A673 (cell line): Measurements from ENCODE around the gene OGG1. TPM values are rescaled to one million over a fixed set of nuclear protein-coding genes. Genes with fewer than 3 reads are reported as not detected.
A peak's percentile ranks its signal among the peaks of the same experiment; 100 is the strongest.

Experiments
- BruUV-seq: library from RNA; stranded (reverse); fragments of 400-500 nt; replicated peaks from 2 replicates; lab custom pipeline; 2021; lab: Mats Ljungman, UMichigan
- CTCF ChIA-PET: fragments of 300-600 bp; sonication (Branson Sonifier 250); formaldehyde crosslinking; loops from one replicate; lab custom pipeline; 2022; ENCODE audit warnings: antibody characterized with exemption; lab: Charles Lee
- POLR2A ChIA-PET: fragments of 300-600 bp; sonication (Branson Sonifier 250); formaldehyde crosslinking; loops from one replicate; lab custom pipeline; 2022; ENCODE audit warnings: antibody characterized with exemption; ENCODE audit not compliant: low non-redundant PET; lab: Charles Lee
- DNase-seq: peaks from one replicate; pipeline ENCODE4 v3.0.0-alpha.2; 2015; ENCODE audit warnings: low spot score
- H3K27ac ChIP-seq: fragments of 200-600 bp; sonication (generic); 2 replicates; pipeline ENCODE4 v1.5.1; 2016; ENCODE audit warnings: mixed run types, low read depth, mild to moderate bottlenecking, mixed read lengths, antibody characterized with exemption, low read length; ENCODE audit not compliant: poor library complexity, severe bottlenecking
- H3K27me3 ChIP-seq: fragments of 200-600 bp; sonication (generic); replicated peaks from 2 replicates; pipeline ENCODE4 v1.6.1; 2017; ENCODE audit warnings: mixed run types, low read depth, mild to moderate bottlenecking, mixed read lengths, antibody characterized with exemption, low read length; ENCODE audit not compliant: insufficient read depth, poor library complexity
- H3K36me3 ChIP-seq: fragments of 200-600 bp; sonication (generic); 2 replicates; pipeline ENCODE4 v1.6.1; 2016; ENCODE audit warnings: mixed run types, mild to moderate bottlenecking, mixed read lengths, antibody characterized with exemption, low read length; ENCODE audit not compliant: insufficient read depth, poor library complexity, severe bottlenecking
- H3K4me1 ChIP-seq: fragments of 200-600 bp; sonication (generic); 2 replicates; pipeline ENCODE4 v1.6.1; 2017; ENCODE audit warnings: mixed run types, mild to moderate bottlenecking, mixed read lengths, antibody characterized with exemption, low read length; ENCODE audit not compliant: insufficient read depth, poor library complexity, severe bottlenecking
- H3K4me3 ChIP-seq: fragments of 200-600 bp; sonication (generic); 2 replicates; pipeline ENCODE4 v1.5.1; 2016; ENCODE audit warnings: low read depth, mixed run types, mild to moderate bottlenecking, mixed read lengths, low read length; ENCODE audit not compliant: poor library complexity, severe bottlenecking
- H3K9me3 ChIP-seq: fragments of 200-600 bp; sonication (generic); 2 replicates; pipeline ENCODE4 v1.6.1; 2016; ENCODE audit warnings: mixed run types, low read depth, mild to moderate bottlenecking, mixed read lengths, antibody characterized with exemption, low read length; ENCODE audit not compliant: poor library complexity, severe bottlenecking
- CTCF ChIP-seq: fragments of 300-800, 200-600 bp; sonication (generic); conservative IDR thresholded peaks from 2 replicates; pipeline ENCODE4 v1.5.1; 2017; ENCODE audit warnings: low read depth, mild to moderate bottlenecking, antibody characterized with exemption, low read length, moderate library complexity, mixed read lengths
- EZH2 ChIP-seq: fragments of 200-600 bp; sonication (generic); IDR thresholded peaks from 2 replicates; pipeline ENCODE4 v1.6.1; 2017; ENCODE audit warnings: borderline replicate concordance, low read depth, mild to moderate bottlenecking, mixed read lengths, antibody characterized with exemption, low read length; ENCODE audit not compliant: poor library complexity, severe bottlenecking
- intact Hi-C: fragments of 100-400 bp; cut with micrococcal nuclease; formaldehyde crosslinking; loops from one replicate; pipeline ENCODE4 v1.10.0; 2022; ENCODE audit not compliant: unreplicated experiment
- total RNA-seq: library from RNA; stranded (reverse); gene quantifications from 2 replicates; pipeline ENCODE4 v1.2.3, GENCODE V29; 2021

The OGG1 gene
- total RNA-seq, 1 experiment from 2014 or later, result 60.2 TPM

DNA sequence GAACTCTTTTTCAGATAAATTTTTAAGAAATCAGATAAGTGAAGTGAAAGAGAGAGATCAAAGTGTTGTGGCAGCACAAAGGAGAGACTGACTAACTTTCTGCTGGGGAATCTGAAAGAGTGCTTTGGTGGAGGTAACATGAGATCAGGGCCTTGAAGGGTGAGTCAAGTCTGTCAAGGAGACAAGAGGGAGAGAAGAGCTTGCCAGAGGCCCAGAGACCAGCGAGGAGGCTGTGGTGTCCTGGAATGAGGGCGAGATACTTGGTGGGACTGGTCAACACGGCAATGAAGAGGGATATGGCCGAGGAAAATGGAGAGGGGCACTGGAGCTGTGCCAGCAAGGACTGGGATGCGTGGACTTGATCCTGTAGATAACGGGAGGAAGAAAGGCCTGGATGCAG is 38.0 kb downstream of the OGG1 start:
- H3K36me3 ChIP-seq, result peaks cover 41% of the 10 kb centered on the region
- no TSS peak for BruUV-seq
- intact Hi-C loops, result no loop called here
- no peaks in the 10 kb centered on the region for H3K9me3 ChIP-seq
- H3K4me1 ChIP-seq, result peaks cover 10% of the 10 kb centered on the region
- POLR2A ChIA-PET, result no interaction called here
- no peak overlapping the region for H3K27ac ChIP-seq
- no peaks in the 10 kb centered on the region for H3K27me3 ChIP-seq
- no peak for DNase-seq
- no peak overlapping the region for H3K4me3 ChIP-seq
- CTCF ChIA-PET, result no interaction called here
- TF ChIP-seq CTCF (no peak), EZH2 (no peak)

DNA sequence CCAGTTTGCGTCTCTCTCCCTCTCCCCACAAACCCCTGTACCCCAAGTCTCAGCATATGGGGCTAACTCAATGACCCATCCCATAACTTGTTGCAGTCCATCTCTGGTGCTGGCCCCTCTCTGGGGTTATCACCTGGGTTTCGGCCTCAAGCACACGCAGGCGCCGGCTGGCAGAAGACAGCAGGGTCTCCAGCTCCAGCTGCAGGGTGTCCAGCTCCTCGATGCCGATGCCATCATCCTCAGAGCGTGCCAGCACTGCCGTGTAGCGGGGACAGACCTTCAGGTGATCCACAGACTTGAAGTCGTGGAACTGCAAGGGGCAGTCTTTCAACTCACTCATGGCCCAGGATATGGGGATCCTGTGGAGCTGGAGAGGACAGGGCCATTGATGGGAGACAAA is 41.4 kb downstream of the OGG1 start:
- POLR2A ChIA-PET, result no interaction called here
- no peak for DNase-seq
- Histone ChIP-seq H3K27ac (no peak overlapping the region), H3K9me3 (no peaks in the 10 kb centered on the region), H3K36me3 (peaks cover 24% of the 10 kb centered on the region), H3K27me3 (no peaks in the 10 kb centered on the region), H3K4me3 (no peak overlapping the region), H3K4me1 (peaks cover 17% of the 10 kb centered on the region)
- intact Hi-C loops, result no loop called here
- CTCF ChIA-PET, result no interaction called here
- TF ChIP-seq CTCF (no peak), EZH2 (no peak)
- BruUV-seq, result no TSS peak

DNA sequence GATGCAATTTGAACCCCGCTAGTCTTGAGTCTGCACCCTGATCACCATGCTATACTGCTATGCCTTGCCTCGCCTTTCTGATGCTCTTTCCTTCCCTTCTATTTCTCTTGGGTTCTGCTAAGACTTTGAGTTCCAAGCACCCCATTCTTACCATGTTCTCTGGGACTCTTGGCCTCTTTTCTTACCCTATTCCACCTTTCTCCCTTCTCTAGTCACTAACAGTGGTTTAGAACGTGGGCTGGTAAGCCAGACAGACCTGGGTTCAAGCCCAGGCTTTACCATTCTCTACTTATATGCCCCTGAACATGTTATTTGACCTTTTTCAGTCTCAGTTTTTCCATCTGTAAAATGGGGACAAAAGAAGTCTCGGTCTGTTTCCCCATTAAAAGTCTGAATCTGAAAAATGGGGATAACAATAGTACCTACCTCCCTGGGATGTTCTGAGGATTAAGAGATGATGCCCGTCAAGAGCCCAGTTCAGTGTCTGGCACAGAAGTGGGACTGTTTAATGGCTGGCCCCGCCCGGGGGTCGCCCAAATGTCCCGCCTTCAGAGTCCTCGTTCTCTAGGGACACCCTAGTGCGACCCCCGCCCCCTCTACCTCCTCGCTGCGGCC is 42.1 kb downstream of the OGG1 start:
- no peak for DNase-seq
- BruUV-seq, result TSS peak; percentile 75
- peak overlapping the region; percentile 99 for H3K27ac ChIP-seq
- H3K27me3 ChIP-seq, result no peaks in the 10 kb centered on the region
- H3K4me1 ChIP-seq, result peaks cover 17% of the 10 kb centered on the region
- H3K36me3 ChIP-seq, result peaks cover 19% of the 10 kb centered on the region
- peak overlapping the region; percentile 99 for H3K4me3 ChIP-seq
- ChIA-PET POLR2A (interaction anchor here (0.7 kb wide), 1 partner anchor 39 kb away, joined by 3 read pairs; no protein-coding TSS in a partner anchor), CTCF (no interaction called here)
- no peaks in the 10 kb centered on the region for H3K9me3 ChIP-seq
- intact Hi-C loops, result loop anchor here (2.0 kb wide), 1 partner anchor 395 kb away; the partner anchor contains the start of gene SETD5
- TF ChIP-seq CTCF, result no peak
- TF ChIP-seq EZH2, result no peak
